Glutamatergic neuron (in vitro differentiated cells): ENCODE data around the gene SEC23IP. TPM values are rescaled to one million over a fixed set of nuclear protein-coding genes. Genes with fewer than 3 reads are reported as not detected.

Source experiments
- DNase-seq: peaks from one replicate; pipeline ENCODE4 v3.0.0; 2022
- H3K27ac Mint-ChIP-seq: one replicate; pipeline ENCODE4 v1.8.0; 2020; ENCODE audit warnings: mild to moderate bottlenecking, mixed read lengths, inconsistent platforms; ENCODE audit not compliant: unreplicated experiment
- H3K27me3 Mint-ChIP-seq: one replicate; pipeline ENCODE4 v1.8.0; 2020; ENCODE audit warnings: mild to moderate bottlenecking, moderate library complexity, mixed read lengths, inconsistent platforms; ENCODE audit not compliant: unreplicated experiment
- H3K36me3 Mint-ChIP-seq: one replicate; pipeline ENCODE4 v1.8.0; 2020; ENCODE audit warnings: mild to moderate bottlenecking, mixed read lengths, inconsistent platforms; ENCODE audit not compliant: unreplicated experiment
- H3K4me1 Mint-ChIP-seq: one replicate; pipeline ENCODE4 v1.8.0; 2020; ENCODE audit warnings: mild to moderate bottlenecking, low read depth, mixed read lengths, inconsistent platforms; ENCODE audit not compliant: unreplicated experiment
- H3K4me3 Mint-ChIP-seq: one replicate; pipeline ENCODE4 v1.8.0; 2020; ENCODE audit warnings: mild to moderate bottlenecking, mixed read lengths, inconsistent platforms; ENCODE audit not compliant: unreplicated experiment
- H3K9me3 Mint-ChIP-seq: one replicate; pipeline ENCODE4 v1.8.0; 2020; ENCODE audit warnings: mild to moderate bottlenecking, moderate library complexity, mixed read lengths, inconsistent platforms; ENCODE audit not compliant: unreplicated experiment
- total RNA-seq: library from RNA; stranded (reverse); fragmentation: NEBNext Ultra II Directional; extraction: Animal tissue kit (Norgen Biotek cat#: 25700); gene quantifications from one replicate; pipeline ENCODE4 v1.2.1, GENCODE V29; 2021; ENCODE audit not compliant: unreplicated experiment
- TF ChIP-seq, protein P1 (sequence below): fragments of 200-600 bp; sonication (generic); IDR thresholded peaks from one replicate; pipeline ENCODE4 v1.5.0; 2021; ENCODE audit not compliant: partially characterized antibody, unreplicated experiment

The SEC23IP gene
- total RNA-seq, 1 donor from 2014 or later = 65.0 TPM

DNA sequence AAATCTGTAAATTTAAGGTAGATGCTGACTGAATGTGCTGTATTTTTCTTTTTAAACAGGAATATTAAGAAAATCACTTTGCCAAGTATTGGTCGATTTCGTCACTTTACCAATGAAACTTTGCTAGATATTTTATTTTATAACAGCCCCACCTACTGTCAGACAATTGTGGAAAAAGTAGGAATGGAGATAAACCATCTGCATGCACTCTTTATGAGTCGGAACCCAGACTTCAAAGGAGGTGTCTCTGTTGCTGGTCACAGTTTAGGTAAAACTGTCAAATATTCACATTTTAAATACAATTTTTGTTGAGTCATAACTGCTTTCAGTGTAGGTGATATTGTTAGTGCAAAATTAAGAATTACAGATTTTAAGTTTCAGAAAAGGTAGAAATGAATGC lies 25.2 kb downstream of the SEC23IP start:
- TF ChIP-seq, protein P1, sequence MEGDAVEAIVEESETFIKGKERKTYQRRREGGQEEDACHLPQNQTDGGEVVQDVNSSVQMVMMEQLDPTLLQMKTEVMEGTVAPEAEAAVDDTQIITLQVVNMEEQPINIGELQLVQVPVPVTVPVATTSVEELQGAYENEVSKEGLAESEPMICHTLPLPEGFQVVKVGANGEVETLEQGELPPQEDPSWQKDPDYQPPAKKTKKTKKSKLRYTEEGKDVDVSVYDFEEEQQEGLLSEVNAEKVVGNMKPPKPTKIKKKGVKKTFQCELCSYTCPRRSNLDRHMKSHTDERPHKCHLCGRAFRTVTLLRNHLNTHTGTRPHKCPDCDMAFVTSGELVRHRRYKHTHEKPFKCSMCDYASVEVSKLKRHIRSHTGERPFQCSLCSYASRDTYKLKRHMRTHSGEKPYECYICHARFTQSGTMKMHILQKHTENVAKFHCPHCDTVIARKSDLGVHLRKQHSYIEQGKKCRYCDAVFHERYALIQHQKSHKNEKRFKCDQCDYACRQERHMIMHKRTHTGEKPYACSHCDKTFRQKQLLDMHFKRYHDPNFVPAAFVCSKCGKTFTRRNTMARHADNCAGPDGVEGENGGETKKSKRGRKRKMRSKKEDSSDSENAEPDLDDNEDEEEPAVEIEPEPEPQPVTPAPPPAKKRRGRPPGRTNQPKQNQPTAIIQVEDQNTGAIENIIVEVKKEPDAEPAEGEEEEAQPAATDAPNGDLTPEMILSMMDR = no peak
- Mint-ChIP-seq H3K4me3 (no peak overlapping the region), H3K27ac (no peak overlapping the region), H3K9me3 (no peaks in the 10 kb centered on the region), H3K36me3 (peaks cover 4% of the 10 kb centered on the region), H3K4me1 (no peaks in the 10 kb centered on the region), H3K27me3 (no peaks in the 10 kb centered on the region)
- no peak for DNase-seq

DNA sequence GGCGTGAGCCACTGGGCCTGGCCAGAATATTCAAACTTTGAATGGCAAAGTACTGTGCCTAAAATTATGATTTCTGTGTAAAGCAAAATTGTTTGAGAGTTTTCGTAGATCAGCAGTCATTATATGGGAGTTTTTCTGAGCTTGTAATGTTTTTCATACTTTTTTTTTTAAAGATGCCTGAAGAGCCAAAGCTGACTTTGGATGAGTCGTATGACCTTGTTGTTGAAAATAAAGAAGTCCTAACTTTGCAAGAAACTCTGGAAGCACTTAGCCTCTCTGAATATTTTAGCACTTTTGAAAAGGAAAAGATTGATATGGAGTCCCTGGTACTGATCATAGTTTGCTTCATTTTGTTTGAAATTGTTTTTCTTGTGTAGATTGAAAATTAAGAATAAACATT lies 26.7 kb downstream of the SEC23IP start:
- no peaks in the 10 kb centered on the region for H3K4me1 Mint-ChIP-seq
- no peak overlapping the region for H3K4me3 Mint-ChIP-seq
- no peak for DNase-seq
- TF ChIP-seq, protein P1 = no peak
- H3K27ac Mint-ChIP-seq = no peak overlapping the region
- no peaks in the 10 kb centered on the region for H3K27me3 Mint-ChIP-seq
- no peaks in the 10 kb centered on the region for H3K36me3 Mint-ChIP-seq
- H3K9me3 Mint-ChIP-seq = no peaks in the 10 kb centered on the region

DNA sequence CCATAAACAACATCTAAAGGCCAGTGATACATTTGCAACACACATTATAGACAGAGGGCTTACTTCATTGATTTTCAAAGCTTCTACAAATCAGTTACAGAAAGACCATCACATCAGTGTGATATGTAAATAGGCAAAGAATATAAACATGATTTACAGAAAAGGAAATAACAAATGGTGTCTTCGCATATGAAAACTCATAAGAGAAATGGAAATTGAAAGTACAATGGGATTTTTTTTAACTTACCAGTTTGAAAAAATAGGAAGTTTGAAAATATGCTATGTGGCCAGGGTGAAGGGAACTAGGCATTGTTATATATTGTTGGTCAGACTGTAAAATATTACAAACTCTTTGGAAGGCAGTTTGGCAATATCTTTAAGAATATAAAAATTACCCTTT lies 27.3 kb downstream of the SEC23IP start:
- TF ChIP-seq, protein P1 = no peak
- H3K27me3 Mint-ChIP-seq = no peaks in the 10 kb centered on the region
- H3K36me3 Mint-ChIP-seq = no peaks in the 10 kb centered on the region
- H3K9me3 Mint-ChIP-seq = no peaks in the 10 kb centered on the region
- no peak for DNase-seq
- H3K4me1 Mint-ChIP-seq = no peaks in the 10 kb centered on the region
- no peak overlapping the region for H3K4me3 Mint-ChIP-seq
- H3K27ac Mint-ChIP-seq = no peak overlapping the region

DNA sequence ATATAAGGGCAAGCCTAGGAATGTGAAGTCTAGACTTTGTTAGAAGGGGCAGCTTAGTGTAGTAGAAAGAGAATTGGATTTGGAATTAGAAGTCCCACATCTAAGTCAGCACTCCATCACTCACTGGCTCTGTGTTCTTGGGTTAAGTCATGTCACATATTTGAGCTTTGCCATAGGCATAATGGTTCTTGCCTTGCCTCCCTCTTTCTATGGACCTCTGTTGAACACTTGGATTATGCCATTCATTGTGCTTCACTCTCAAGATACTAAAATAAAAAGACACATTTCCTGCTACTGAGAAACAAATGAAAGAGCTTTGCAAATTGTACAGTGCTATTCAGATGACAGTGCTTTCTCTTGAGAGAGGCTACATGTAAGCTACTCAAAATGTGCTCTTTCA lies 35.9 kb downstream of the SEC23IP start:
- TF ChIP-seq, protein P1 = no peak
- no peaks in the 10 kb centered on the region for H3K36me3 Mint-ChIP-seq
- no peaks in the 10 kb centered on the region for H3K9me3 Mint-ChIP-seq
- no peak overlapping the region for H3K4me3 Mint-ChIP-seq
- H3K4me1 Mint-ChIP-seq = peaks cover 3% of the 10 kb centered on the region
- no peak for DNase-seq
- no peaks in the 10 kb centered on the region for H3K27me3 Mint-ChIP-seq
- no peak overlapping the region for H3K27ac Mint-ChIP-seq

DNA sequence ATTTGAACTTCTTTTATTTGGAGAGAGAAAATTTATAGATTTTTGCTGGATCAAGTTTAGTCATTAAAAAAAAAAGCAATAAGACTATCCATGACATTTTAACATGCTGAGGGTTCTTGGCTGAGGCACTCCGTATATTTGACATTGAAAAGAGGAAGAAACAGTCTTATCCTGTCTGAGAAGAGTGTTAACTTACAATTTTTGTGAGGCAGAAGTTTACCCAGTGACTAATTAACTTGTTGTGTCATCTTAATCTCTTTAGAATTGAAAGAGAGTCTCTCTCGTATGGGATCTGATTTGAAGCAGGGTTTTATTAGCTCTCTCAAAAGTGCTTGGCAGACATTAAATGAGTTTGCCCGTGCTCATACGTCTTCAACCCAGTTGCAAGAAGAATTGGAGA lies 39.3 kb downstream of the SEC23IP start:
- Mint-ChIP-seq H3K27me3 (peaks cover 2% of the 10 kb centered on the region), H3K4me1 (peaks cover 7% of the 10 kb centered on the region), H3K4me3 (no peak overlapping the region), H3K36me3 (no peaks in the 10 kb centered on the region), H3K27ac (no peak overlapping the region), H3K9me3 (no peaks in the 10 kb centered on the region)
- TF ChIP-seq, protein P1 = no peak
- no peak for DNase-seq
